HCT116 (cell line): ENCODE measurements around the gene SLC7A8. TPM values are rescaled to one million over a fixed set of nuclear protein-coding genes. Genes with fewer than 3 reads are reported as not detected.

Experiments
- ATAC-seq: fragments of 200-7000 bp; cut with Tn5 transposase; 2 replicates; pipeline ENCODE4 v1.9.1; 2020; ENCODE audit warnings: mild to moderate bottlenecking, moderate library complexity
- BruUV-seq: library from RNA; stranded (reverse); fragments of 400-500 nt; replicated peaks from 2 replicates; lab custom pipeline; 2021; lab: Mats Ljungman, UMichigan
- CTCF ChIA-PET: fragments of 300-600 bp; sonication (Branson Sonifier 250); formaldehyde crosslinking; loops from one replicate; lab custom pipeline; 2021; ENCODE audit warnings: antibody characterized with exemption; lab: Charles Lee
- POLR2A ChIA-PET: fragments of 300-600, 350-600 bp; sonication (Branson Sonifier 250); formaldehyde crosslinking; loops from one replicate; lab custom pipeline; 2021; ENCODE audit warnings: antibody characterized with exemption; lab: Charles Lee
- RAD21 ChIA-PET, 2 experiments: fragments of 300-600 bp; sonication (Branson Sonifier 250); formaldehyde crosslinking; loops; one replicate each; lab custom pipeline; 2023; ENCODE audit warnings: low total read pairs in 2 of 2; ENCODE audit not compliant: uncharacterized antibody in 2 of 2, unreplicated experiment in 2 of 2, low non-redundant PET in 1 of 2; lab: Charles Lee
- DNase-seq: peaks from one replicate; pipeline ENCODE4 v3.0.0-alpha.2; 2010; ENCODE audit warnings: low read depth, low spot score
- H2AFZ ChIP-seq: fragments of 200-600 bp; shearing (Covaris generic), sonication (generic); 2 replicates; pipeline ENCODE4 v1.6.1; 2017; ENCODE audit warnings: low read depth, mixed run types, mixed read lengths, antibody characterized with exemption, low read length; ENCODE audit not compliant: poor library complexity, severe bottlenecking
- H3K27ac ChIP-seq: 2 replicates; pipeline ENCODE4 v1.5.1; 2012; ENCODE audit warnings: low read depth, low read length
- H3K27me3 ChIP-seq: fragments of 200-600 bp; sonication (generic); 2 replicates; pipeline ENCODE4 v1.6.1; 2016; ENCODE audit warnings: mixed run types, low read length, mixed read lengths; ENCODE audit not compliant: insufficient read depth
- H3K36me3 ChIP-seq, 2 experiments: fragments of 200-500 bp in 1 of 2; fragments of 200-600 bp in 1 of 2; sonication (Bioruptor generic) in 1 of 2; sonication (generic) in 1 of 2; 2 replicates each; pipeline versions ENCODE4 v1.5.1 to v1.6.1; 2014 to 2016; ENCODE audit warnings: low read length in 2 of 2, inconsistent platforms in 1 of 2, mixed read lengths in 1 of 2, mixed run types in 1 of 2; ENCODE audit not compliant: insufficient read depth in 2 of 2, control insufficient read depth in 1 of 2
- H3K4me1 ChIP-seq, 2 experiments: fragments of 200-600 bp in 1 of 2; sonication (generic) in 1 of 2; 2 replicates each; pipeline versions ENCODE4 v1.5.1 to v1.6.1; 2012 to 2017; ENCODE audit warnings: low read length in 2 of 2, inconsistent platforms in 1 of 2, mild to moderate bottlenecking in 1 of 2, mixed read lengths in 1 of 2, mixed run types in 1 of 2, moderate library complexity in 1 of 2; ENCODE audit not compliant: insufficient read depth in 2 of 2, control insufficient read depth in 1 of 2
- H3K4me2 ChIP-seq: fragments of 200-600 bp; sonication (generic); 2 replicates; pipeline ENCODE4 v1.6.1; 2017; ENCODE audit warnings: mixed run types, low read length, mixed read lengths
- H3K4me3 ChIP-seq, 2 experiments: fragments of 200-600 bp in 1 of 2; sonication (generic) in 1 of 2; replicated peaks in 1 of 2; 2 replicates each; pipeline ENCODE4 v1.5.1; 2011 to 2016; ENCODE audit warnings: low read length in 2 of 2, control low read depth in 1 of 2, low read depth in 1 of 2, mild to moderate bottlenecking in 1 of 2, mixed read lengths in 1 of 2, mixed run types in 1 of 2
- H3K79me2 ChIP-seq: fragments of 200-600 bp; sonication (generic); 2 replicates; pipeline ENCODE4 v1.6.1; 2017; ENCODE audit warnings: mild to moderate bottlenecking, mixed run types, low read length, moderate library complexity, mixed read lengths; ENCODE audit not compliant: insufficient read depth
- H3K9ac ChIP-seq: fragments of 200-600 bp; sonication (generic); 2 replicates; pipeline ENCODE4 v1.6.1; 2016; ENCODE audit warnings: low read length, mixed read lengths
- H3K9me2 ChIP-seq: fragments of 200-600 bp; sonication (generic), shearing (Covaris generic); 2 replicates; pipeline ENCODE4 v1.6.1; 2017; ENCODE audit warnings: mixed run types, mild to moderate bottlenecking, moderate library complexity; ENCODE audit not compliant: insufficient read depth
- H3K9me3 ChIP-seq, 2 experiments: fragments of 200-500 bp in 1 of 2; fragments of 200-600 bp in 1 of 2; sonication (Bioruptor generic) in 1 of 2; sonication (generic) in 1 of 2; 2 replicates each; pipeline ENCODE4 v1.6.1; 2014 to 2017; ENCODE audit warnings: low read length in 2 of 2, mixed read lengths in 2 of 2, inconsistent platforms in 1 of 2, low read depth in 1 of 2, mild to moderate bottlenecking in 1 of 2, mixed run types in 1 of 2, moderate library complexity in 1 of 2; ENCODE audit not compliant: control insufficient read depth in 1 of 2, insufficient read depth in 1 of 2
- H4K20me1 ChIP-seq: fragments of 200-600 bp; sonication (generic), shearing (Covaris generic); 2 replicates; pipeline ENCODE4 v1.6.1; 2017; ENCODE audit warnings: mixed run types, mild to moderate bottlenecking, moderate library complexity; ENCODE audit not compliant: insufficient read depth
- EGR1 ChIP-seq: IDR thresholded peaks from 2 replicates; pipeline ENCODE4 v1.6.1; 2012; ENCODE audit warnings: low read depth
- ELF1 ChIP-seq: IDR thresholded peaks from 2 replicates; pipeline ENCODE4 v1.6.1; 2012; ENCODE audit warnings: low read depth, borderline replicate concordance
- EZH2 ChIP-seq: fragments of 200-600 bp; sonication (generic); IDR thresholded peaks from 2 replicates; pipeline ENCODE4 v1.6.1; 2017; ENCODE audit warnings: antibody characterized with exemption, mixed run types
- FOSL1 ChIP-seq: IDR thresholded peaks from 2 replicates; pipeline ENCODE4 v1.6.1; 2012; ENCODE audit warnings: low read depth
- POLR2A ChIP-seq: IDR thresholded peaks from 2 replicates; pipeline ENCODE4 v1.7.0; 2011; ENCODE audit warnings: borderline replicate concordance; ENCODE audit not compliant: insufficient read depth, insufficient read length; ENCODE audit errors: extremely low read depth
- SIN3A ChIP-seq: IDR thresholded peaks from 2 replicates; pipeline ENCODE4 v1.6.1; 2012; ENCODE audit warnings: low read depth
- SP1 ChIP-seq: IDR thresholded peaks from 2 replicates; pipeline ENCODE4 v1.6.1; 2012; ENCODE audit warnings: low read depth
- SRF ChIP-seq: IDR thresholded peaks from 2 replicates; pipeline ENCODE4 v1.6.1; 2012; ENCODE audit warnings: low read depth
- ZNF274 ChIP-seq: fragments of 200-500 bp; sonication (Bioruptor generic); IDR thresholded peaks from 2 replicates; pipeline ENCODE4 v1.6.1; 2014; ENCODE audit warnings: mild to moderate bottlenecking, low read depth, low read length, inconsistent platforms
- intact Hi-C: fragments of 100-400 bp; cut with micrococcal nuclease; formaldehyde crosslinking; loops from 2 replicates; pipeline ENCODE4 v1.10.0; 2022
- total RNA-seq: library from RNA; stranded (reverse); gene quantifications from one replicate; pipeline ENCODE4 v1.2.1, GENCODE V29; 2021; ENCODE audit not compliant: unreplicated experiment
- TF ChIP-seq, protein P1 (sequence below), 3 experiments: fragments of 200-600 bp in 1 of 3; sonication (generic) in 1 of 3; IDR thresholded peaks in 2 of 3; conservative IDR thresholded peaks in 1 of 3; 2 replicates each; pipeline ENCODE4 v1.5.1; 2012 to 2017; ENCODE audit warnings: low read depth in 2 of 3, low read length in 2 of 3, antibody characterized with exemption in 1 of 3, borderline replicate concordance in 1 of 3, control low read depth in 1 of 3, mild to moderate bottlenecking in 1 of 3, mixed read lengths in 1 of 3, mixed run types in 1 of 3, moderate library complexity in 1 of 3; ENCODE audit not compliant: insufficient read depth in 1 of 3
- TF ChIP-seq, protein P2 (sequence below): IDR thresholded peaks from 2 replicates; pipeline ENCODE4 v1.6.1; 2012

The SLC7A8 gene
- total RNA-seq, 1 experiment from 2014 or later, result 5.3 TPM

DNA sequence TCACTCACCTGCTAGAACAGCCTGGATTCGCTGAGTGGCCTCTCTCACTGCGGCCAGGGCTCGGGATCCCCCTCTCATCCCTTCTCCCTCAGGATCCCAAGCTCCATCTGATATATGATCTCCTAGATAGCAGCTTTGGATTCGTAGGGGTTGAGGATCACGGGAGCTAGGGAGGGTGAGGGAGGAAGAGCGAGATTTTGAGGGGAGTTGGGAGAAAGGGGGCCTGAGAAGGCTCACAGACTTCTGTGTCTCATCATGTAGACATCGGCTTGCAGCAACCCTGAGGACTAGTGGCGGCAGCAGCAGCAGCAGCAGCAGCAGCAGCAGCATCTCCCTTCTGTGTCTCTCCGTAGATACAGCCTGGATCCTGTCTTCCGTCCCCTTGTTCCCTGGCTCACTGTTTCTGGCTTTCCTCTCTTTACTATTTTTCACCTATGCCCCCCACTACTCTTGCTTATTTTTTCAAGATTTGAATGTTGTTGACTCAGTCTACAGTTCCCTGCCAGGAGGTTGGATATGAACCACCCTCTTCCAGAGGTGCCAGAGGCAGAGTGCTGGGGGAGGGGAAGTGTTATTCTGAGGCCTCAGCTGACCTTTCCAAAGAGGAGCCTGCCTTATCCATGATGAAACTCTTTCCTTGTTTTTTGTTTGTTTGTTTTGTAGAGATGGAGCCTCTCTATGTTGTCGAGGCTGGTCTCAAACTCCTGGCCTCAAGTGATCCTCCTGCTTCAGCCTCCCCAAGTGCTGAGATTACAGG lies 78.7 kb downstream of the SLC7A8 start, which contains the start of gene CIROP (continued):
- TF ChIP-seq, protein P1, sequence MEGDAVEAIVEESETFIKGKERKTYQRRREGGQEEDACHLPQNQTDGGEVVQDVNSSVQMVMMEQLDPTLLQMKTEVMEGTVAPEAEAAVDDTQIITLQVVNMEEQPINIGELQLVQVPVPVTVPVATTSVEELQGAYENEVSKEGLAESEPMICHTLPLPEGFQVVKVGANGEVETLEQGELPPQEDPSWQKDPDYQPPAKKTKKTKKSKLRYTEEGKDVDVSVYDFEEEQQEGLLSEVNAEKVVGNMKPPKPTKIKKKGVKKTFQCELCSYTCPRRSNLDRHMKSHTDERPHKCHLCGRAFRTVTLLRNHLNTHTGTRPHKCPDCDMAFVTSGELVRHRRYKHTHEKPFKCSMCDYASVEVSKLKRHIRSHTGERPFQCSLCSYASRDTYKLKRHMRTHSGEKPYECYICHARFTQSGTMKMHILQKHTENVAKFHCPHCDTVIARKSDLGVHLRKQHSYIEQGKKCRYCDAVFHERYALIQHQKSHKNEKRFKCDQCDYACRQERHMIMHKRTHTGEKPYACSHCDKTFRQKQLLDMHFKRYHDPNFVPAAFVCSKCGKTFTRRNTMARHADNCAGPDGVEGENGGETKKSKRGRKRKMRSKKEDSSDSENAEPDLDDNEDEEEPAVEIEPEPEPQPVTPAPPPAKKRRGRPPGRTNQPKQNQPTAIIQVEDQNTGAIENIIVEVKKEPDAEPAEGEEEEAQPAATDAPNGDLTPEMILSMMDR (IDR thresholded peaks at IDR 0.05 in 2 of 3, conservative IDR thresholded peaks at IDR 0.05 in 1 of 3; ENCODE audit: borderline replicate concordance in 1 of 3, insufficient read depth in 1 of 3, low read depth in 2 of 3, low read length in 2 of 3), result no peak
- TF ChIP-seq EZH2 (no peak), POLR2A (no peak), ZNF274 (no peak), SIN3A (no peak), FOSL1 (no peak), SP1 (no peak), SRF (no peak), EGR1 (no peak), ELF1 (no peak)

DNA sequence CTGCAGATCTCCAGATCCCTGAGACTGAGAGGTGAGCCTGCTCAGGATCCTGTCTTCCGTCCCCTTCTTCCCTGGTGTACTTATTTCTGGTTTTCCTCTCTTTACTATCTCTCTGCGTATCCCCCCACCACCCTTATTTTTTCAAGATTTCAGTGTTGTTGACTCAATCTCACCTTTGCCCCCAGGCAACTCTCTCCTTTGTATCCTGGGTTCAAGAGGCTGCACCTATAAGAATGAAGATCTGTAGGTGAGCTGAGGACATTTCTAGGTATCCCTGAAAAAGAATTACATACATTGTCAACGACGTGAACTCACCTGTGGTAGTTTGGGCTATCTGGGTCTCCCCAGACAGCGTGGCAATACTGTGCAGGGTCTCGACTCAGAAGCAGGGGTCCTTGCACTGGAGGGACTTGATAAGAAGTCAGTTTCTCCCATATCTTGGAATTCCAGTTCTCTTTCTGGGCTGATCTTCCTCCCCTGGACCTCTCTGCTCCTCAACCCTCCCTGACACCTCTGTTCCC lies 79.3 kb downstream of the SLC7A8 start:
- ChIA-PET RAD21 (no interaction called here), POLR2A (interaction anchor here (1.5 kb wide), 1 partner anchor 9 kb away, joined by 7 read pairs; the partner anchor contains the start of genes ACIN1 and C14orf119), CTCF (interaction anchor here (0.9 to 1.1 kb wide), 2 partner anchors 16 to 35 kb away, joined by 3 read pairs; no protein-coding TSS in a partner anchor)
- BruUV-seq, result no TSS peak
- DNase-seq, result no peak
- Histone ChIP-seq H3K9me3 (no peaks in the 10 kb centered on the region), H3K79me2 (0 out of 2 replicates have a peak, but pooled peaks cover 1% of the 10 kb centered on the region), H3K9me2 (no peaks in the 10 kb centered on the region), H3K27ac (no peak overlapping the region), H3K4me2 (no peak overlapping the region), H2AFZ (no peak overlapping the region), H3K36me3 (peaks cover under 1% of the 10 kb centered on the region in 2 experiments; a peak in 2 of 4 replicates), H3K4me3 (no peak overlapping the region), H3K9ac (no peak overlapping the region), H4K20me1 (no peaks in the 10 kb centered on the region), H3K4me1 (no peaks in the 10 kb centered on the region)
- no peak for ATAC-seq
- TF ChIP-seq, protein P2, sequence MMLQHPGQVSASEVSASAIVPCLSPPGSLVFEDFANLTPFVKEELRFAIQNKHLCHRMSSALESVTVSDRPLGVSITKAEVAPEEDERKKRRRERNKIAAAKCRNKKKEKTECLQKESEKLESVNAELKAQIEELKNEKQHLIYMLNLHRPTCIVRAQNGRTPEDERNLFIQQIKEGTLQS, result no peak
- TF ChIP-seq, all 23 proteins: peak for 0
- intact Hi-C loops, result no loop called here
- no peaks in the 10 kb centered on the region; the same call in 1 of the 2 replicates for H3K27me3 ChIP-seq
